SK-N-SH (cell line): ENCODE measurements around the gene TRPM2. TPM values are rescaled to one million over a fixed set of nuclear protein-coding genes. Genes with fewer than 3 reads are reported as not detected.

Experiments
- CTCF ChIA-PET: fragments of 300-600, 350-600 bp; formaldehyde crosslinking; extraction: SDS; loops from one replicate; lab custom pipeline; 2021; lab: Yijun Ruan, JAX
- POLR2A ChIA-PET: fragments of 350-600 bp; sonication (Branson Sonifier 250); formaldehyde crosslinking; extraction: SDS; loops from one replicate; lab custom pipeline; 2020; ENCODE audit warnings: antibody characterized with exemption, inconsistent platforms; lab: Yijun Ruan, JAX
- DNase-seq: peaks from one replicate; pipeline ENCODE4 v3.0.0; 2012
- H2AFZ ChIP-seq: fragments of 200-600 bp; sonication (generic); 2 replicates; pipeline ENCODE4 v1.8.1; 2016; ENCODE audit warnings: antibody characterized with exemption, mild to moderate bottlenecking, low read depth
- H3F3A ChIP-seq: fragments of 200-600 bp; sonication (generic); replicated peaks from 2 replicates; pipeline ENCODE3; 2016; ENCODE audit warnings: antibody characterized with exemption, mild to moderate bottlenecking; ENCODE audit not compliant: insufficient read depth
- H3K27ac ChIP-seq, 2 experiments: fragments of 200-500 bp in 1 of 2; fragments of 200-600 bp in 1 of 2; sonication (Bioruptor generic) in 1 of 2; sonication (generic), shearing (Covaris generic) in 1 of 2; 2 replicates each; pipeline versions ENCODE4 v1.5.1 to v1.6.1; 2014 to 2016; ENCODE audit warnings: low read depth in 2 of 2, inconsistent platforms in 1 of 2, low read length in 1 of 2, mild to moderate bottlenecking in 1 of 2, mixed read lengths in 1 of 2
- H3K27me3 ChIP-seq: fragments of 200-600 bp; sonication (generic), shearing (Covaris generic); 2 replicates; pipeline ENCODE4 v1.6.1; 2016; ENCODE audit warnings: mixed run types; ENCODE audit not compliant: insufficient read depth
- H3K36me3 ChIP-seq, 2 experiments: fragments of 200-500 bp in 1 of 2; fragments of 200-600 bp in 1 of 2; sonication (Bioruptor generic) in 1 of 2; sonication (generic) in 1 of 2; replicated peaks in 1 of 2; 2 replicates each; pipeline versions ENCODE3 to v1.5.1; 2014 to 2016; ENCODE audit warnings: low read length in 1 of 2, mild to moderate bottlenecking in 1 of 2; ENCODE audit not compliant: insufficient read depth in 2 of 2, control insufficient read depth in 1 of 2
- H3K4me1 ChIP-seq, 2 experiments: fragments of 200-500 bp in 1 of 2; fragments of 200-600 bp in 1 of 2; sonication (Bioruptor generic) in 1 of 2; sonication (generic), shearing (Covaris generic) in 1 of 2; 2 replicates each; pipeline versions ENCODE4 v1.5.1 to v1.6.1; 2014 to 2016; ENCODE audit warnings: low read depth in 1 of 2, low read length in 1 of 2, mixed run types in 1 of 2; ENCODE audit not compliant: insufficient read depth in 2 of 2, control insufficient read depth in 1 of 2
- H3K4me2 ChIP-seq: fragments of 200-600 bp; sonication (generic), shearing (Covaris generic); 2 replicates; pipeline ENCODE4 v1.6.1; 2017; ENCODE audit warnings: mixed run types
- H3K4me3 ChIP-seq, 2 experiments: fragments of 200-500 bp in 1 of 2; fragments of 200-600 bp in 1 of 2; sonication (Bioruptor generic) in 1 of 2; sonication (generic), shearing (Covaris generic) in 1 of 2; 2 replicates each; pipeline versions ENCODE4 v1.5.1 to v1.8.1; 2014 to 2016; ENCODE audit warnings: low read depth in 2 of 2, inconsistent platforms in 1 of 2, low read length in 1 of 2, mild to moderate bottlenecking in 1 of 2, mixed read lengths in 1 of 2, moderate library complexity in 1 of 2
- H3K79me2 ChIP-seq: fragments of 200-600 bp; sonication (generic); 2 replicates; pipeline ENCODE4 v1.8.1; 2017; ENCODE audit warnings: mild to moderate bottlenecking; ENCODE audit not compliant: insufficient read depth
- H3K9ac ChIP-seq: fragments of 200-600 bp; sonication (generic); 2 replicates; pipeline ENCODE4 v1.6.1; 2017; ENCODE audit warnings: mixed run types
- H3K9me2 ChIP-seq: fragments of 200-600 bp; sonication (generic); 2 replicates; pipeline ENCODE4 v1.6.1; 2017; ENCODE audit warnings: mixed run types
- H3K9me3 ChIP-seq: fragments of 200-600 bp; sonication (generic); 2 replicates; pipeline ENCODE4 v1.6.1; 2017; ENCODE audit warnings: mixed run types, mild to moderate bottlenecking, moderate library complexity
- H4K20me1 ChIP-seq: fragments of 200-600 bp; sonication (generic); 2 replicates; pipeline ENCODE4 v1.6.1; 2017; ENCODE audit warnings: mild to moderate bottlenecking, mixed run types; ENCODE audit not compliant: insufficient read depth
- GABPA ChIP-seq: IDR thresholded peaks from 2 replicates; pipeline ENCODE4 v1.4.0; 2012; ENCODE audit warnings: low read depth, mild to moderate bottlenecking
- JUND ChIP-seq: IDR thresholded peaks from 2 replicates; pipeline ENCODE4 v1.4.0; 2012
- MAX ChIP-seq: IDR thresholded peaks from 2 replicates; pipeline ENCODE4 v1.4.0; 2012; ENCODE audit warnings: low read depth
- POLR2AphosphoS5 ChIP-seq: IDR thresholded peaks from 2 replicates; pipeline ENCODE4 v1.6.1; 2012; ENCODE audit warnings: low read depth, low read length
- RCOR1 ChIP-seq: fragments of 150-350 bp; IDR thresholded peaks from 2 replicates; pipeline ENCODE4 v1.6.1; 2017; ENCODE audit warnings: antibody characterized with exemption, low read length
- REST ChIP-seq: IDR thresholded peaks from 2 replicates; pipeline ENCODE4 v1.6.1; 2012; ENCODE audit warnings: mild to moderate bottlenecking, low read depth, low read length, moderate library complexity
- RXRA ChIP-seq: IDR thresholded peaks from 2 replicates; pipeline ENCODE4 v1.4.0; 2012; ENCODE audit warnings: low read depth, mild to moderate bottlenecking, borderline replicate concordance
- SIN3A ChIP-seq: IDR thresholded peaks from 2 replicates; pipeline ENCODE4 v1.6.1; 2012; ENCODE audit warnings: low read depth, mild to moderate bottlenecking, low read length, moderate library complexity, borderline replicate concordance
- ZBTB33 ChIP-seq: IDR thresholded peaks from 2 replicates; pipeline ENCODE4 v1.4.0; 2012; ENCODE audit warnings: low read depth, borderline replicate concordance
- WGBS: methylation state at CpG from one replicate; pipeline ENCODE4 v1.1.6; 2017; ENCODE audit warnings: low lambda C conversion rate; 5-methylcytosine and 5-hydroxymethylcytosine counted together
- polyA plus RNA-seq, 3 experiments: library from polyadenylated mRNA; depleted of rRNA; stranded (reverse); fragments of >200 nt; gene quantifications; 2 replicates each; pipeline ENCODE4 v1.2.3, GENCODE V29; 2012

TRPM2 gene
- polyA plus RNA-seq, 1 of the 3 experiments (the other 2 are of a cell fraction), result not detected

- no peak overlapping the region for H3K9ac ChIP-seq
- WGBS, result 8% methylated on average over 4 of the region's 9 CpGs
- no peak for TF ChIP-seq MAX
- TF ChIP-seq GABPA, result no peak
- TF ChIP-seq JUND, result no peak
- no peak for TF ChIP-seq REST
- peaks cover 5% of the 10 kb centered on the region; the same call in 1 of the 2 replicates for H3K9me3 ChIP-seq
- H3K4me1 ChIP-seq, result no peaks in the 10 kb centered on the region; a peak in 1 of 4 replicates
- no peak overlapping the region for H2AFZ ChIP-seq
- H3F3A ChIP-seq, result no peaks in the 10 kb centered on the region
- no peaks in the 10 kb centered on the region for H3K9me2 ChIP-seq
- H4K20me1 ChIP-seq, result no peaks in the 10 kb centered on the region
- no peak overlapping the region for H3K4me3 ChIP-seq
- peaks cover 32% of the 10 kb centered on the region for H3K27me3 ChIP-seq
- H3K36me3 ChIP-seq, result no peaks in the 10 kb centered on the region
- H3K27ac ChIP-seq, result no peak overlapping the region
- ChIA-PET POLR2A (no interaction called here), CTCF (no interaction called here)
- no peak for DNase-seq
- H3K79me2 ChIP-seq, result no peaks in the 10 kb centered on the region
- H3K4me2 ChIP-seq, result no peak overlapping the region
Measured at GRCh38 chr21:44382536-44382935, 29.1 kb downstream of the TRPM2 start.

DNA sequence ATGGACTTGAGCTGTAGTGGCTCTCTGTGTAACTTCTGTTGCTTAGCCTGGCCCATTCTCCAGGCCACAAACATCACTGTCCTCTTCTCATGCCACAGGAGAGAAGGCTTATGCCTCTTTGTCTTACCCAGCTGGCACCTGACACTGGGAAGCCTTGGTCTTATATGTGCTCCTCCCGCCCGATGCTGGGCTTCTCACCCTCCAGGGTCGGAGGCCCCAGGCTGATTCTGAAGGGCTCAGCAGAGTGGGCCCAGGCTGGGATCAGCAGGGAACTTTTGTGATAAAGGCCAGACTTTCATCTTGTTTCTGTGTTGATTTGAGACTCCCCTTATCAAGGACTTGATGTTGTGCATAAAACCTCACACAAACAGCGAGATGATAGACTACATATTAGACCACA, 29.8 kb downstream of the TRPM2 start:
- Histone ChIP-seq H3K27ac (no peak overlapping the region), H3K4me2 (no peak overlapping the region), H3F3A (no peaks in the 10 kb centered on the region), H2AFZ (no peak overlapping the region), H3K36me3 (no peaks in the 10 kb centered on the region), H3K27me3 (peaks cover 26% of the 10 kb centered on the region), H4K20me1 (no peaks in the 10 kb centered on the region), H3K4me1 (no peaks in the 10 kb centered on the region), H3K4me3 (no peak overlapping the region), H3K9me3 (peaks cover 5% of the 10 kb centered on the region; the same call in 1 of the 2 replicates), H3K79me2 (no peaks in the 10 kb centered on the region), H3K9ac (no peak overlapping the region), H3K9me2 (no peaks in the 10 kb centered on the region)
- TF ChIP-seq POLR2AphosphoS5, result no peak
- TF ChIP-seq RCOR1, result no peak
- TF ChIP-seq JUND, result no peak
- TF ChIP-seq ZBTB33, result no peak
- TF ChIP-seq SIN3A, result no peak
- no peak for TF ChIP-seq RXRA
- no peak for DNase-seq
- ChIA-PET CTCF (no interaction called here), POLR2A (no interaction called here)
- 0% methylated on average over 4 of the region's 4 CpGs for whole genome bisulfite sequencing
